Measurements from ENCODE around the gene CLIC4.

CLIC4 gene

GRCh38 chr1:24859063-24860010 lies 114.1 kb downstream of the CLIC4 start:
- no peak for DNase-seq (ENCODE audit: low read depth)

GRCh38 chr1:24860841-24861240 lies 115.6 kb downstream of the CLIC4 start:
- DNase-seq (ENCODE audit: low read depth): no peak

- no peak for DNase-seq (ENCODE audit: low read depth)
These were observed 116.8 kb downstream of the CLIC4 start for GRCh38 chr1:24861821-24862727.

- DNase-seq (ENCODE audit: low read depth): no peak
These were observed 117.7 kb downstream of the CLIC4 start for GRCh38 chr1:24862775-24863483.

- no peak for DNase-seq (ENCODE audit: low read depth)
These were observed 119.1 kb downstream of the CLIC4 start for GRCh38 chr1:24864370-24864777.

- DNase-seq (ENCODE audit: low read depth): no peak
These were observed 119.9 kb downstream of the CLIC4 start for GRCh38 chr1:24865168-24865567.

- no peak for DNase-seq (ENCODE audit: low read depth)
These were observed 120.3 kb downstream of the CLIC4 start for GRCh38 chr1:24865587-24865986.

- DNase-seq (ENCODE audit: low read depth): no peak
These were observed 121.2 kb downstream of the CLIC4 start for GRCh38 chr1:24866211-24867083.

GRCh38 chr1:24867084-24867870 lies 122.0 kb downstream of the CLIC4 start:
- DNase-seq (ENCODE audit: low read depth): no peak

GRCh38 chr1:24868016-24868875 lies 123.0 kb downstream of the CLIC4 start:
- DNase-seq (ENCODE audit: low read depth): no peak

GRCh38 chr1:24870551-24871195 lies 125.4 kb downstream of the CLIC4 start:
- peak; percentile 14 for DNase-seq (ENCODE audit: low read depth)

GRCh38 chr1:24871306-24871901 lies 126.2 kb downstream of the CLIC4 start:
- no peak for DNase-seq (ENCODE audit: low read depth)

GRCh38 chr1:24872061-24872850 lies 127.0 kb downstream of the CLIC4 start:
- no peak for DNase-seq (ENCODE audit: low read depth)

GRCh38 chr1:24873148-24873547 lies 127.9 kb downstream of the CLIC4 start:
- no peak for DNase-seq (ENCODE audit: low read depth)

GRCh38 chr1:24874056-24874455 lies 128.8 kb downstream of the CLIC4 start:
- no peak for DNase-seq (ENCODE audit: low read depth)

- no peak for DNase-seq (ENCODE audit: low read depth)
These were observed 129.5 kb downstream of the CLIC4 start for GRCh38 chr1:24874611-24875234.

GRCh38 chr1:24875257-24875656 lies 130.0 kb downstream of the CLIC4 start:
- DNase-seq (ENCODE audit: low read depth): no peak

All from activated T-cell treated with anti-CD3 and anti-CD28 coated beads for 1 hour (primary cell).